H9 (cell line): Measurements from ENCODE around the gene CRYBG2. TPM values are rescaled to one million over a fixed set of nuclear protein-coding genes. Genes with fewer than 3 reads are reported as not detected.

Experiments
- DNase-seq: peaks from one replicate; pipeline ENCODE4 v3.0.0-alpha.2; 2017
- H2AFZ ChIP-seq: one replicate; pipeline ENCODE4 v1.6.1; 2013; ENCODE audit warnings: mild to moderate bottlenecking, low read length, control low read depth, moderate library complexity
- H2AK5ac ChIP-seq: 2 replicates; pipeline ENCODE4 v1.6.1; 2013; ENCODE audit warnings: low read length, control low read depth, mixed read lengths; ENCODE audit not compliant: insufficient read length
- H2BK120ac ChIP-seq: one replicate; pipeline ENCODE4 v1.6.1; 2013; ENCODE audit warnings: low read depth, mild to moderate bottlenecking, low read length, control low read depth, inconsistent platforms; ENCODE audit not compliant: poor library complexity, severe bottlenecking
- H2BK12ac ChIP-seq: 2 replicates; pipeline ENCODE4 v1.6.1; 2013; ENCODE audit warnings: low read length, control low read depth, mixed read lengths, low read depth; ENCODE audit not compliant: insufficient read length
- H2BK15ac ChIP-seq: 2 replicates; pipeline ENCODE4 v1.6.1; 2013; ENCODE audit warnings: low read depth, low read length, control low read depth
- H2BK20ac ChIP-seq: one replicate; pipeline ENCODE4 v1.6.1; 2013; ENCODE audit warnings: low read depth, mild to moderate bottlenecking, low read length, control low read depth, inconsistent platforms; ENCODE audit not compliant: poor library complexity, severe bottlenecking
- H2BK5ac ChIP-seq: 2 replicates; pipeline ENCODE4 v1.6.1; 2013; ENCODE audit warnings: low read length, control low read depth, mixed read lengths; ENCODE audit not compliant: insufficient read length
- H3K14ac ChIP-seq: 2 replicates; pipeline ENCODE4 v1.6.1; 2013; ENCODE audit warnings: low read length, control low read depth; ENCODE audit not compliant: insufficient read depth
- H3K18ac ChIP-seq: 2 replicates; pipeline ENCODE4 v1.6.1; 2013; ENCODE audit warnings: low read depth, mild to moderate bottlenecking, mixed read lengths, low read length, control low read depth; ENCODE audit not compliant: insufficient read length
- H3K23ac ChIP-seq: 2 replicates; pipeline ENCODE4 v1.6.1; 2013; ENCODE audit warnings: low read length, control low read depth, mixed read lengths, low read depth; ENCODE audit not compliant: insufficient read length
- H3K23me2 ChIP-seq: 2 replicates; pipeline ENCODE4 v1.6.1; 2013; ENCODE audit warnings: low read depth, mild to moderate bottlenecking, mixed read lengths, low read length, control low read depth; ENCODE audit not compliant: insufficient read length, poor library complexity, severe bottlenecking
- H3K27ac ChIP-seq: 2 replicates; pipeline ENCODE4 v1.5.1; 2013; ENCODE audit warnings: low read length, control low read depth, mixed read lengths, low read depth; ENCODE audit not compliant: insufficient read length
- H3K27me3 ChIP-seq: 2 replicates; pipeline ENCODE4 v1.6.1; 2013; ENCODE audit warnings: low read length, control low read depth, inconsistent platforms; ENCODE audit not compliant: insufficient read depth
- H3K4ac ChIP-seq: 2 replicates; pipeline ENCODE4 v1.6.1; 2013; ENCODE audit warnings: low read depth, mild to moderate bottlenecking, control low read depth, inconsistent platforms, low read length, moderate library complexity
- H3K4me1 ChIP-seq: 2 replicates; pipeline ENCODE4 v1.6.1; 2013; ENCODE audit warnings: low read length, control low read depth, inconsistent platforms; ENCODE audit not compliant: insufficient read depth
- H3K4me2 ChIP-seq: 2 replicates; pipeline ENCODE4 v1.6.1; 2013; ENCODE audit warnings: low read length, control low read depth, mixed read lengths; ENCODE audit not compliant: insufficient read length, insufficient read depth
- H3K56ac ChIP-seq: 2 replicates; pipeline ENCODE4 v1.6.1; 2013; ENCODE audit warnings: low read depth, mild to moderate bottlenecking, mixed read lengths, low read length, control low read depth; ENCODE audit not compliant: insufficient read length
- H3K79me1 ChIP-seq: 2 replicates; pipeline ENCODE4 v1.6.1; 2013; ENCODE audit warnings: low read depth, mild to moderate bottlenecking, moderate library complexity, low read length, control low read depth, inconsistent platforms; ENCODE audit not compliant: insufficient read depth, poor library complexity, severe bottlenecking
- H3K79me2 ChIP-seq: 2 replicates; pipeline ENCODE4 v1.6.1; 2013; ENCODE audit warnings: low read length, control low read depth, inconsistent platforms; ENCODE audit not compliant: insufficient read depth
- H3K9ac ChIP-seq: 2 replicates; pipeline ENCODE4 v1.6.1; 2013; ENCODE audit warnings: low read length, control low read depth, mixed read lengths; ENCODE audit not compliant: insufficient read length; ENCODE audit errors: extremely low read depth
- H3K9me3 ChIP-seq: one replicate; pipeline ENCODE4 v1.6.1; 2013; ENCODE audit warnings: low read depth, low read length, inconsistent platforms; ENCODE audit not compliant: control insufficient read depth
- H3T11ph ChIP-seq: one replicate; pipeline ENCODE4 v1.6.1; 2013; ENCODE audit warnings: mild to moderate bottlenecking, low read length, control low read depth, inconsistent platforms
- H4K20me1 ChIP-seq: one replicate; pipeline ENCODE4 v1.6.1; 2013; ENCODE audit not compliant: control insufficient read depth, insufficient read length, insufficient read depth
- H4K5ac ChIP-seq: 2 replicates; pipeline ENCODE4 v1.6.1; 2013; ENCODE audit warnings: low read depth, mild to moderate bottlenecking, mixed read lengths, low read length, control low read depth; ENCODE audit not compliant: insufficient read length
- H4K8ac ChIP-seq: replicated peaks from 2 replicates; pipeline ENCODE4 v1.6.1; 2013; ENCODE audit warnings: low read length, control low read depth, mixed read lengths, low read depth; ENCODE audit not compliant: insufficient read length
- H4K91ac ChIP-seq: 2 replicates; pipeline ENCODE4 v1.6.1; 2013; ENCODE audit warnings: low read depth, mild to moderate bottlenecking, moderate library complexity, mixed read lengths, low read length, control low read depth; ENCODE audit not compliant: insufficient read length
- H3K27ac Mint-ChIP-seq, 3 experiments: 2 replicates in 2 of 3; 3 replicates in 1 of 3; pipeline ENCODE4 v1.8.0; 2020 to 2021; ENCODE audit warnings: mixed read lengths in 3 of 3, mild to moderate bottlenecking in 1 of 3, moderate library complexity in 1 of 3
- H3K27me3 Mint-ChIP-seq: 2 replicates; pipeline ENCODE4 v1.8.0; 2021; ENCODE audit warnings: low read depth, mild to moderate bottlenecking, moderate library complexity, mixed read lengths
- H3K36me3 Mint-ChIP-seq, 3 experiments: 2 replicates in 2 of 3; 3 replicates in 1 of 3; pipeline ENCODE4 v1.8.0; 2020 to 2021; ENCODE audit warnings: low read depth in 3 of 3, mixed read lengths in 3 of 3; ENCODE audit not compliant: insufficient read depth in 1 of 3
- H3K4me1 Mint-ChIP-seq, 2 experiments: 2 replicates each; pipeline ENCODE4 v1.8.0; 2020; ENCODE audit warnings: mixed read lengths in 2 of 2
- H3K4me3 Mint-ChIP-seq, 2 experiments: 2 replicates in 1 of 2; 3 replicates in 1 of 2; pipeline ENCODE4 v1.8.0; 2020 to 2021; ENCODE audit warnings: mild to moderate bottlenecking in 2 of 2, mixed read lengths in 2 of 2, moderate library complexity in 1 of 2
- H3K9me3 Mint-ChIP-seq, 2 experiments: 2 replicates in 1 of 2; 3 replicates in 1 of 2; pipeline ENCODE4 v1.8.0; 2020; ENCODE audit warnings: mild to moderate bottlenecking in 2 of 2, mixed read lengths in 2 of 2, moderate library complexity in 1 of 2
- CTCF ChIP-seq: fragments of 200-600 bp; sonication (generic); conservative IDR thresholded peaks from 3 replicates; pipeline ENCODE4 v1.8.0; 2021; ENCODE audit warnings: antibody characterized with exemption, mild to moderate bottlenecking
- WGBS: extraction: QIAGEN DNeasy Blood & Tissue Kit; methylation state at CpG from one replicate; pipeline ENCODE4 v1.1.7; 2013; ENCODE audit warnings: missing lambda C conversion rate, low lambda C conversion rate, mixed read lengths; ENCODE audit not compliant: insufficient read length; ENCODE audit errors: extremely low coverage; 5-methylcytosine and 5-hydroxymethylcytosine counted together
- total RNA-seq: library from RNA; stranded (reverse); gene quantifications from 2 replicates; pipeline ENCODE4 v1.2.1, GENCODE V29; 2021

CRYBG2 gene
- total RNA-seq, 1 experiment from 2014 or later: 12.8 TPM

- Mint-ChIP-seq H3K27ac (no peak overlapping the region), H3K4me3 (no peak overlapping the region), H3K36me3 (no peaks in the 10 kb centered on the region), H3K9me3 (peaks cover 0 to 3% of the 10 kb centered on the region in 2 experiments; a peak in 3 of 5 replicates), H3K27me3 (peaks cover 22% of the 10 kb centered on the region), H3K4me1 (peaks cover 2 to 13% of the 10 kb centered on the region in 2 experiments)
- no peak overlapping the region for H3K18ac ChIP-seq
- H3K79me2 ChIP-seq: no peaks in the 10 kb centered on the region
- no peak overlapping the region for H2BK20ac ChIP-seq
- no peak overlapping the region for H3K4me2 ChIP-seq
- H3K14ac ChIP-seq: no peak overlapping the region
- no peak overlapping the region for H2BK15ac ChIP-seq
- WGBS: no CpG with 5 or more reads among the region's 3 CpGs
- no peak overlapping the region for H3K56ac ChIP-seq
- H3K79me1 ChIP-seq: no peaks in the 10 kb centered on the region
- no peak overlapping the region for H2AFZ ChIP-seq
- no peaks in the 10 kb centered on the region for H3K9me3 ChIP-seq
- no peak overlapping the region for H3K23ac ChIP-seq
- no peak overlapping the region for H2BK5ac ChIP-seq
- H4K20me1 ChIP-seq: no peaks in the 10 kb centered on the region
- H2BK120ac ChIP-seq: no peak overlapping the region
- no peak overlapping the region for H3K27ac ChIP-seq
- no peaks in the 10 kb centered on the region for H3K4me1 ChIP-seq
- no peak overlapping the region for H3K4ac ChIP-seq
- DNase-seq: no peak
- no peaks in the 10 kb centered on the region for H3K27me3 ChIP-seq
- no peak overlapping the region for H2AK5ac ChIP-seq
- H4K91ac ChIP-seq: no peak overlapping the region
- H3K9ac ChIP-seq: no peak overlapping the region
- H3K23me2 ChIP-seq: no peaks in the 10 kb centered on the region
- H2BK12ac ChIP-seq: no peak overlapping the region
- H3T11ph ChIP-seq: no peak overlapping the region
- no peak overlapping the region for H4K5ac ChIP-seq
- TF ChIP-seq CTCF: no peak
- H4K8ac ChIP-seq: no peak overlapping the region
These were observed 14.6 kb upstream of the CRYBG2 start for GRCh38 chr1:26368486-26368885.
